ENCODE data around the gene ZBTB17.
"Not testable (repeated sequence)": the region's sequence is repeated elsewhere in the genome, so short reads cannot be mapped to it uniquely, and the experiment has no call there.

The ZBTB17 gene

DNA sequence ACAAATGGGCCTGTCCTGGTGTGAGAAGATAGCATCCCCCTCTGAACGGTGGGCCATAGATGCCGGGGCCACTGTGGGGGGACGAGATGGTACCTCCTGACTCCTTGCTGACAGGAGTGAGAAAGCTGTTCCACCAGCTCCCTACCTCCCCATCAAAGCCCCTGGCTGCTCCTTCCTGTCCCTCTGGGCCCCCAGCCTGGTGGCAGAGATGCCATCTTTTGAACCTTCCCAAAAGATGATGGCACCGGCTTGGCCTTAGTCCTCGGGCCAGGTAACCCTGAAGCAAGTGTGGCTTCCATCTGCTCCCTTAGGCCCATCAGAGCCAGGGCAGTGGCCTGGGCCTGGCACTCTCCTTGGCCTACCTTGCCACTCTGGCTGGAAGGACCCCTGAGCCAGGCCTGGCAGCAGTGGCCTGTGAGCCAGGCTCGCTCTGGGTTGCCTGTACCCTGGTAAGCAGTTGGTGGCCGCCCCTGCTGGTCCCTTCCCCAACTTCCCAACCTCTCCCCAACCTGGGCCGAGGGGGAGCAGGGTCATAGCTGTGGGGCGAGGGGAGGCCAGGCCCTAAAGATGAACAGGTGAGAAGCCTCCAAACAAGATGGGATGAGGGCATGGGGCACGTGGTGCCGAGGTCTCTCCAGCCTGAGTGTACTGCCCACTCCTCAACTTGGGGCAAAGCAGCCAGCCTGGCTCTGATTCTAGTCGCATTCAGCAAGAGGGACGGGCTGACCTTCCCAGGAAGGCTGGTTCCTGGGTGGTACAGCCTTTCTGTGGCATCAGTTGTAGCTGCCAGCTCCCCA lies 34.7 kb downstream of the ZBTB17 start:
- H3K4me3 ChIP-seq (ENCODE audit: low read length) = no peak overlapping the region
- no peak for DNase-seq (ENCODE audit: low read depth, low spot score)

DNA sequence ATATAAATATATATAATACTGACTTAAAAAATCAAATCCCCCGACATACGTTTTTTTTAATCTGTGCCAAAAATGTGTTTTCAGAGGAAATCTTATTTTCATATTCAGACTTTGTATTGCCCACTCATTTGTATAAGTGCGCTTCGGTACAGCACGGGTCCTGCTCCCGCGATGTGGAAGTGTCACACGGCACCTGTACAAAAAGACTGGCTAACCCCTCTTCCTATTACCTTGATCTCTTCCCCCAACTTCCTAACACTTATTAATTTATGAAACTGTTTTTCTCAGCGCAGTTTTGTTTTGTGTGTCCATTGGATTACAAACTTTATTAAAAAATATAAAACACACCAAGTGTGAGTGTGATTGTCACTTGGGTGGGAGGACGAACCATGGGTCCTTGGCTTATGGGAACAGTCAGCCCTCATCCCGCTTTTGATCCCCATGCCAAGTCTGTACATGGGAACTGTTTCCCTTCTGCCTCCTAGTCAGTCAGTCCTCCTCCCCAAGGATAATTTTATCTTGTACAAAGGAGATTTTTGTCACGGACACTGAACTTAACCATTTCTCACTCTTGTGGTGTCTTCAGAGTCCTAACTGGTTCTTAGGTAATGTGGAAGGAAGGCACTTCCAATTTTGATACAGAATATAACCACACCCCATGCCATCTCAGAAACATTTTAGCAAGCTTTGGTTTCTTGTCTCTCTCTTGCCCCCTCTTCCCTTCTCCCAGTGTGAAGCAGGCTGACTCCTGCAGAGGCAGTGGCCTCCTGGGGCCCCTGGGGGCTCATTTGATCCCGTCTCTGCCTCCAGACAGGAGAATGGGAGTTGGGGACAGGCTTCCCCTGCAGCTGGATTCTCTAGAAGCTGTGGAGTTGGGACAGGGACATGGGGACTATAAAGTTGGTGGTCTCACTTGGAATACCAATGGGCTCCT lies 35.5 kb downstream of the ZBTB17 start:
- no peak for DNase-seq (ENCODE audit: low read depth, low spot score)

DNA sequence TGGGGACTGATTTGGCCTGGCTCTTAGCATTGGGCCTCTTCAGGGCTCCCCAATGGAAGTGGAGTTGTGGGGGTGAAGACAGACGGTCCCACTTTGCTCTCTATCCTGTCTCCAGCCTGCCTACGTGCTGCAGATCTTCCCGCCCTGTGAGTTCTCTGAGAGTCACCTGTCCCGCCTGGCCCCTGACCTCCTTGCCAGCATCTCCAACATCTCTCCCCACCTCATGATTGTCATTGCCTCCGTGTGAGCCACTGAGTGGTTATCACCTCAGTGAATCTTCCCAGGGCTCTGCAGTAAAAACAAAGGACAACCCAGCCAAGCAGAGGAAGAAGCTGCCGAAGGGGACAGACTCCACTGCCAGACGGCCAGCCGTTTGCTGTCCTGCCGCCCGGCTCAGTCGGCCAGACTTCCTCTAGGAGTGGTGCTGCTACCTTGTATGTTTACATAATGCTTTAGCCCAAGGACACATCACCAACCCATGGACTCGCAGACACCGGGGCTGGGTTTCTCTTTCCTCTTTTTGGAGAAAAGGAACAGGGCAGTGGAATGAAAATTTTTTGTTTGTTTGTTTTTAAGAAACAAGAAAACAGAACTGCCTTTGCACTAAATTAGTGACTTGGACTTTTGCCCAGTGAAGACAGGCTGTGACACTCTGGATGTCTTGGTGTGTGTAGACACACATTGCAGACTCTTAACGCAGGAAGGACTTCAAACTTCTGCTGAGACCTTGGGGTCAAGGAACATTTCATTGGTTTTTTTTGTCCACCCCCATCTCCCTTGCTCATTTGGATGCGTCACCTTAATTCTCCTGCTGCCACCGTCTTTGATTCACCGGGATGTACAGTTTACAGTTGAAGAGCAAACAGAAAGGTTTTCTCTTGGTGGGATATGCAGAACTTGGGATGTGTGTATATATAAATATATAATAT lies 36.5 kb downstream of the ZBTB17 start:
- no peak for DNase-seq (ENCODE audit: low read depth, low spot score)
- no peak overlapping the region for H3K4me3 ChIP-seq (ENCODE audit: low read length)

More for the DNA sequence above, 35.5 kb downstream of the ZBTB17 start:
- H3K4me3 ChIP-seq (ENCODE audit: low read length) = no peak overlapping the region

DNA sequence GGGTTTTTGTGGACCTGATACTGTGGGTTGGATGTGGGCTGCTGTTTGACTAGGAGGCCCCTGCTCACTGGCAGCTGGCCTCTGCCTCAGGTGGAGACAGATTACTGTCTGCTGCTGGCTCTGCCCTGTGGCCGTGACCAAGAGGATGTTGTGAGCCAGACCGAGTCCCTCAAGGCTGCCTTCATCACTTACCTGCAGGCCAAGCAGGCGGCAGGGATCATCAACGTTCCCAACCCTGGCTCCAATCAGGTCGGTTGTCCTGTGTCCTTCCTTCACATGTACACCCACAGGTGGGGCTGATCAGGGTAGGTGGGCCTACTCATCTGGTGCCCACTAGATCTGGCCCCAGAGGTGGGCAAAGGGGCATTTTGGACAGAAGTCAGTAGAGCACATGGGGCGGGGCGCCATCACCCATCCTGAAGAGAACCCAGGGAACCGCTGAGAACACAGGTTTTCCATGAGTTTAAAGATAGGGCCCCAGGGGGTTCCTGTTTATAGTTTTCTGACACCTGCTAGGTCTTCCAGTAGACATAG lies 37.2 kb downstream of the ZBTB17 start:
- DNase-seq (ENCODE audit: low read depth, low spot score) = no peak
- no peak overlapping the region for H3K4me3 ChIP-seq (ENCODE audit: low read length)

DNA sequence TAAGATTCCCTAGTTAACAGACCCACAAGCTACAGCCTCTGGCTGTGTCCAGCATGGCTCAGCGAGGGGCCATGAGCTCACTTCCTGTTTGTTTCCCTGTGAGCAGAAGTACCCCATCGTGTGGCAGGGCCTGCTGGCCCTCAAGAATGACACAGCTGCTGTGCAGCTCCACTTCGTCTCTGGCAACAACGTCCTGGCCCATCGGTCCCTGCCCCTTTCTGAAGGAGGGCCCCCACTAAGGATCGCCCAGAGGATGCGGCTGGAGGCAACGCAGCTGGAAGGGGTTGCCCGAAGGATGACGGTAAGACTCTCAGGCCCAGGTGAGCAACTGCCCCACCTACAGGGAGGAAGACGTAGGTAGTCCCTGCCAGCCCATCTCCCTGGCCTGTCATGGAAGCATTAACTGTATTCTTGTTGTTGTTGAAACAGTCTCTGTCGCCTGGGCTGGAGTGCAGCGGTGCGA lies 38.2 kb downstream of the ZBTB17 start:
- H3K4me3 ChIP-seq (ENCODE audit: low read length) = no peak overlapping the region
- DNase-seq (ENCODE audit: low read depth, low spot score) = no peak

DNA sequence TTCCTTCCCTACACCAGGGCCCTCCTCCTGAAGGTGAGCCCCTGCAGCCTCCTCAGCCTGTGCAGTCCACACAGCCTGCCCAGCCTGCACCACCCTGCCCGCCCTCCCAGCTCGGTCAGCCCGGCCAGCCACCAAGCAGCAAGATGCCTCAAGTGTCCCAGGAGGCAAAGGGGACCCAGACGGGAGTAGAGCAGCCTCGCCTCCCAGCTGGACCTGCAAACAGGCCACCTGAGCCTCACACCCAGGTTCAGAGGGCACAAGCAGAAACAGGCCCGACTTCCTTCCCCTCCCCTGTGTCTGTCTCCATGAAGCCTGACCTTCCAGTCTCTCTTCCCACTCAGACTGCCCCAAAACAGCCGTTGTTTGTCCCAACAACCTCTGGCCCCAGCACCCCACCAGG lies 38.8 kb downstream of the ZBTB17 start:
- H3K4me3 ChIP-seq (ENCODE audit: low read length) = no peak overlapping the region
- DNase-seq (ENCODE audit: low read depth, low spot score) = no peak

DNA sequence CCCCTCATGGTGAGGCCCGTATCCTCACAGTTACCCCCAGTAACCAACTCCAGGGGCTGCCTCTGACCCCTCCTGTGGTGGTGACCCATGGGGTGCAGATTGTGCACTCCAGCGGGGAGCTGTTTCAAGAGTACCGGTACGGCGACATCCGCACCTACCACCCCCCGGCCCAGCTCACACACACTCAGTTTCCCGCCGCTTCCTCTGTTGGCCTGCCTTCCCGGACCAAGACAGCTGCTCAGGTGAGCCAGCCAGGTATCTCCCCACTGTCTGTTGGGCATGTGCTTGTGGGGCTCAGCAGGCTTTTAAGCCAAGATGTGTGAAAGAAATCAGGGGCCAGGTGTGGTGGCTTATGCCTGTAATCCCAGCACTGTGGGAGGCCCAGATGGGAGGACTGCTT lies 39.9 kb downstream of the ZBTB17 start:
- no peak for DNase-seq (ENCODE audit: low read depth, low spot score)
- H3K4me3 ChIP-seq (ENCODE audit: low read length) = no peak overlapping the region

DNA sequence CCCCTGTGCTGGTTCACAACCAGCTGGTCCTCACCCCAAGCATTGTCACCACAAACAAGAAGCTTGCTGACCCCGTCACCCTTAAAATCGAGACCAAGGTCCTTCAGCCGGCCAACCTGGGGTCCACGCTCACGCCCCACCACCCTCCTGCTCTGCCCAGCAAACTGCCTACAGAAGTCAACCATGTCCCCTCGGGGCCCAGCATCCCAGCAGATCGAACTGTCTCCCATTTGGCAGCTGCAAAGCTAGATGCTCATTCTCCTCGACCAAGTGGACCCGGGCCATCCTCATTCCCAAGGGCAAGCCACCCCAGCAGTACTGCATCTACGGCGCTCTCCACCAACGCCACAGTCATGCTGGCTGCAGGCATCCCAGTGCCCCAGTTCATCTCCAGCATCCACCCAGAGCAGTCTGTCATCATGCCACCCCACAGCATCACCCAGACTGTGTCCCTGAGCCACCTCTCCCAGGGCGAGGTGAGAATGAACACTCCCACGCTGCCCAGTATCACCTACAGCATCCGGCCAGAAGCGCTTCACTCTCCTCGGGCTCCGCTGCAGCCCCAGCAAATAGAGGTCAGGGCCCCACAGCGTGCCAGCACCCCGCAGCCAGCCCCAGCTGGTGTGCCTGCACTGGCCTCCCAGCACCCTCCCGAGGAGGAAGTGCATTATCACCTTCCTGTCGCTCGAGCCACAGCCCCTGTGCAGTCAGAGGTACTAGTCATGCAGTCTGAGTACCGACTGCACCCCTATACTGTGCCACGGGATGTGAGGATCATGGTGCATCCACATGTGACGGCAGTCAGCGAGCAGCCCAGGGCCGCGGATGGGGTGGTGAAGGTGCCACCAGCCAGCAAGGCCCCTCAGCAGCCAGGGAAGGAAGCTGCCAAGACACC lies 40.6 kb downstream of the ZBTB17 start:
- no peak overlapping the region for H3K4me3 ChIP-seq (ENCODE audit: low read length)
- DNase-seq (ENCODE audit: low read depth, low spot score) = no peak

DNA sequence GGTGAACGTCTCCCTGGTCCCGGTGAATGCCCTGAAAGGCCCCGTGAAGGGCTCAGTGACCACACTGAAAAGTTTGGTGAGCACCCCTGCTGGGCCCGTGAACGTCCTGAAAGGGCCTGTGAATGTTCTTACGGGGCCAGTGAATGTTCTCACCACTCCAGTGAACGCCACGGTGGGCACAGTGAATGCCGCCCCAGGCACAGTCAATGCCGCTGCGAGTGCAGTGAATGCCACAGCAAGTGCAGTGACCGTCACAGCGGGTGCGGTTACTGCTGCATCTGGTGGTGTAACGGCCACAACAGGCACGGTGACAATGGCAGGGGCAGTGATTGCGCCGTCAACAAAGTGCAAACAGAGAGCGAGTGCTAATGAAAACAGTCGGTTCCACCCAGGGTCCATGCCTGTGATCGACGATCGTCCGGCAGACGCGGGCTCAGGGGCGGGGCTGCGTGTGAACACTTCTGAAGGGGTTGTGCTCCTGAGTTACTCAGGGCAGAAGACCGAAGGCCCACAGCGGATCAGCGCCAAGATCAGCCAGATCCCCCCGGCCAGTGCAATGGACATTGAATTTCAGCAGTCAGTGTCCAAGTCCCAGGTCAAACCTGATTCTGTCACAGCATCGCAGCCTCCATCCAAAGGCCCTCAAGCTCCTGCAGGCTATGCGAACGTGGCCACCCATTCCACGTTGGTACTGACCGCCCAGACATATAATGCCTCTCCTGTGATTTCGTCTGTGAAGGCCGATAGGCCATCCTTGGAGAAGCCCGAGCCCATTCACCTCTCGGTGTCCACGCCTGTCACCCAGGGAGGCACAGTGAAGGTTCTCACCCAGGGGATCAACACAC lies 41.5 kb downstream of the ZBTB17 start:
- no peak for DNase-seq (ENCODE audit: low read depth, low spot score)
- no peak overlapping the region for H3K4me3 ChIP-seq (ENCODE audit: low read length)

DNA sequence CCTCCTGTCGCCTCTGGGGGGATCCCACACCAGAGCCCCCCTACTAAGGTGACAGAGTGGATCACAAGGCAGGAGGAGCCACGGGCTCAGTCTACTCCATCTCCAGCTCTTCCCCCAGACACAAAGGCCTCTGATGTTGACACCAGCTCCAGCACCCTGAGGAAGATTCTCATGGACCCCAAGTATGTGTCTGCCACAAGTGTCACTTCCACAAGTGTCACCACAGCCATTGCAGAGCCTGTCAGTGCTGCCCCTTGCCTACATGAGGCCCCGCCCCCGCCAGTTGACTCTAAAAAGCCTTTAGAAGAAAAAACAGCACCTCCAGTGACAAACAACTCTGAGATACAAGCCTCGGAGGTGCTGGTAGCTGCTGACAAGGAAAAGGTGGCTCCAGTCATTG lies 42.2 kb downstream of the ZBTB17 start:
- no peak for DNase-seq (ENCODE audit: low read depth, low spot score)

DNA sequence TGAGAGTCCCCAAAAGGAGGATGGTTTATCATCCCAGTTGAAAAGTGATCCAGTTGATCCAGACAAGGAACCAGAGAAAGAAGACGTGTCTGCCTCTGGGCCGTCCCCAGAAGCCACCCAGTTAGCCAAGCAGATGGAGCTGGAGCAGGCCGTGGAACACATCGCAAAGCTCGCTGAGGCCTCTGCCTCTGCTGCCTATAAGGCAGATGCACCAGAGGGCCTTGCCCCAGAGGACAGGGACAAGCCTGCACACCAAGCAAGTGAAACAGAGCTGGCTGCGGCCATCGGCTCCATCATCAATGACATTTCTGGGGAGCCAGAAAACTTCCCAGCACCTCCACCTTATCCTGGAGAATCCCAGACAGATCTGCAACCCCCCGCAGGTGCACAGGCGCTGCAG lies 43.3 kb downstream of the ZBTB17 start:
- DNase-seq (ENCODE audit: low read depth, low spot score) = no peak
- no peak overlapping the region for H3K4me3 ChIP-seq (ENCODE audit: low read length)

More for the DNA sequence above, 42.2 kb downstream of the ZBTB17 start:
- H3K4me3 ChIP-seq (ENCODE audit: low read length) = no peak overlapping the region

DNA sequence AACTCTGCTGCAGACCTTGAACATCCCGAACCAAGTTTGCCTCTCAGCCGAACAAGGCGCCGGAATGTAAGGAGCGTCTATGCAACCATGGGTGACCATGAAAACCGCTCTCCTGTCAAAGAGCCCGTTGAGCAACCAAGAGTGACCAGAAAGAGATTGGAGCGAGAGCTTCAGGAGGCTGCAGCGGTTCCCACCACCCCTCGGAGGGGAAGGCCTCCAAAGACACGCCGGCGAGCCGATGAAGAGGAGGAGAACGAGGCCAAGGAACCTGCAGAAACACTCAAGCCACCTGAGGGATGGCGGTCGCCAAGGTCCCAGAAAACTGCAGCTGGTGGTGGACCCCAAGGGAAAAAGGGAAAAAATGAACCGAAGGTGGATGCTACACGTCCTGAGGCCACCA lies 44.0 kb downstream of the ZBTB17 start:
- no peak for DNase-seq (ENCODE audit: low read depth, low spot score)
- no peak overlapping the region for H3K4me3 ChIP-seq (ENCODE audit: low read length)

DNA sequence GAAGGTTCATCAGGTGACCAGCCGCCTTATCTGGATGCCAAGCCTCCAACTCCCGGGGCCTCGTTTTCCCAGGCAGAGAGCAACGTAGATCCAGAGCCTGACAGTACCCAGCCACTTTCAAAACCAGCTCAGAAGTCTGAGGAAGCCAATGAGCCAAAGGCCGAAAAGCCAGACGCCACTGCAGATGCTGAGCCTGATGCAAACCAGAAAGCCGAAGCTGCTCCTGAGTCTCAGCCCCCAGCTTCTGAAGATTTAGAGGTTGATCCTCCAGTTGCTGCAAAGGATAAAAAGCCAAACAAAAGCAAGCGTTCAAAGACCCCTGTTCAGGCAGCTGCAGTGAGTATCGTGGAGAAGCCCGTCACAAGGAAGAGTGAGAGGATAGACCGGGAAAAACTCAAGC lies 44.5 kb downstream of the ZBTB17 start:
- no peak overlapping the region for H3K4me3 ChIP-seq (ENCODE audit: low read length)

DNA sequence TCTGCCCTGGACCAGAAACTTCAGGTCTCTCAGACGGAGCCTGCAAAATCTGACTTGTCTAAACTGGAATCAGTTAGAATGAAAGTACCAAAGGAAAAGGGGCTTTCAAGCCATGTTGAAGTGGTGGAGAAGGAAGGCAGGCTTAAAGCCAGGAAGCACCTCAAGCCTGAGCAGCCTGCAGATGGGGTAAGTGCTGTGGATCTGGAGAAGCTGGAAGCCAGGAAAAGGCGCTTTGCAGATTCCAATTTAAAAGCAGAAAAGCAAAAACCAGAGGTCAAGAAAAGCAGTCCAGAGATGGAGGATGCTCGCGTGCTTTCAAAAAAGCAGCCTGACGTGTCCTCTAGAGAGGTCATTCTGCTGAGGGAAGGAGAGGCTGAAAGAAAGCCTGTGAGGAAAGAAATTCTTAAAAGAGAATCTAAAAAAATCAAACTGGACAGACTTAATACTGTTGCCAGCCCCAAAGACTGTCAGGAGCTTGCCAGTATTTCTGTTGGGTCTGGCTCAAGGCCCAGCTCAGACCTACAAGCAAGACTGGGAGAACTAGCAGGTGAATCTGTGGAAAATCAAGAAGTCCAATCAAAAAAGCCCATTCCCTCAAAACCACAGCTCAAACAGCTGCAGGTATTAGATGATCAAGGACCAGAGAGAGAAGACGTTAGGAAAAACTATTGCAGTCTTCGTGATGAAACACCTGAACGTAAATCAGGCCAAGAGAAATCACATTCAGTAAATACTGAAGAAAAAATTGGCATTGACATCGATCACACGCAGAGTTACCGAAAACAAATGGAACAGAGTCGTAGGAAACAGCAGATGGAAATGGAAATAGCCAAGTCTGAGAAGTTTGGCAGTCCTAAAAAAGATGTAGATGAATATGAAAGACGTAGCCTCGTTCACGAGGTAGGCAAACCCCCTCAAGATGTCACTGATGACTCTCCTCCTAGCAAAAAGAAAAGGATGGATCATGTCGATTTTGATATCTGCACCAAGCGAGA lies 46.6 kb downstream of the ZBTB17 start:
- DNase-seq (ENCODE audit: low read depth, low spot score) = no peak
- H3K4me3 ChIP-seq (ENCODE audit: low read length) = no peak overlapping the region

More for the DNA sequence above, 44.5 kb downstream of the ZBTB17 start:
- no peak for DNase-seq (ENCODE audit: low read depth, low spot score)

DNA sequence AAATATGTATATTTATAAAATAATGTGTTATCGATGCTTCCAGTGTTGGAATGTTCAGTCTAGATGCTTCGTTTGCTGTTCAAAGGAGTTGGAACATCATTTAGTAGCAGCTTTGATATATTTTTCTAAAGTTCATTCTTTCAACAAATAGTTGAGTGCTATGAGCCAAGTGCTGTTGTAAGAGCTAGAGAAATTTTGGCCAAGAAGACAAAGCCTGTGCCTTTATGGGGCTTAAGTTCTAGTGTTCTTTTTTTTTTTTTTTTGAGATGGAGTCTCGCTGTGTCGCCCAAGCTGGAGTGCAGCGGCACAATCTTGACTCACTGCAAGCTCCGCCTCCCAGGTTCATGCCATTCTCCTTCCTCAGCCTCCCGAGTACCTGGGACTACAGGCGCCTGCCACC lies 49.5 kb downstream of the ZBTB17 start:
- not testable (repeated sequence) for DNase-seq (ENCODE audit: low read depth, low spot score); H3K4me3 ChIP-seq (ENCODE audit: low read length)

DNA sequence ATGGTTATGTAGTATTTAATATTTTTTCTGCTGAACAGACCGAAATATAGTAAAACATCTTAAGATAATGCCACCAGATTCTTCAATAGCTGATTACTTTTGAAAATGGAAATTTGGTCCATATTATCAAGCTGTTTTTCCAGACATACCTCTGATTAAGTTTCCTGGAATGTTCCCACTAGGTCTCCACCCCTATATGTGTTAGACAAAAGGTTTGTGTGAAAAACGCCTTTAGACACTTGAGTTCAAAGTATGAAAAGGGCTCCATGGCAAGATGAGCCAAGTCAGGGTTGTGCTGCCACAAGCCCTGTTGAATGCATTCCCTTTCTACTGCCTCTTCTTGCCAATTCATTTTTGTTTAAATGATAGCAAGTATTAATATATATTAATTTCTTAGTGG lies 52.7 kb downstream of the ZBTB17 start:
- DNase-seq (ENCODE audit: low read depth, low spot score) = no peak

More for the DNA sequence above, 52.7 kb downstream of the ZBTB17 start:
- no peak overlapping the region for H3K4me3 ChIP-seq (ENCODE audit: low read length)
